Stimulated activated CD4-positive, alpha-beta T cell treated with anti-CD3 and anti-CD28 coated beads, Interleukin-15, amount 100 ng/mL, for 24 hours (primary cell): ENCODE results near the gene ARHGEF28.

Experiments
- DNase-seq: peaks from one replicate; pipeline ENCODE4 v3.0.0-alpha.2; 2020

ARHGEF28 gene

GRCh38 chr5:73791389-73791788, 165.4 kb downstream of the ARHGEF28 start:
- no peak for DNase-seq

- peak; percentile 71 for DNase-seq
Observed at GRCh38 chr5:73792687-73793320, 166.8 kb downstream of the ARHGEF28 start.

- no peak for DNase-seq
Observed at GRCh38 chr5:73793911-73794310, 167.9 kb downstream of the ARHGEF28 start.

GRCh38 chr5:73796164-73797131, 170.5 kb downstream of the ARHGEF28 start:
- DNase-seq, result peak; percentile 25

- DNase-seq, result no peak
Observed at GRCh38 chr5:73797132-73797510, 171.1 kb downstream of the ARHGEF28 start.

GRCh38 chr5:73799401-73799972, 173.5 kb downstream of the ARHGEF28 start:
- no peak for DNase-seq

- no peak for DNase-seq
Observed at GRCh38 chr5:73801686-73802085, 175.7 kb downstream of the ARHGEF28 start.

GRCh38 chr5:73805449-73805848, 179.5 kb downstream of the ARHGEF28 start:
- DNase-seq, result no peak

- DNase-seq, result no peak
Observed at GRCh38 chr5:73808911-73809310, 182.9 kb downstream of the ARHGEF28 start.

- DNase-seq, result no peak
Observed at GRCh38 chr5:73810429-73810828, 184.4 kb downstream of the ARHGEF28 start.

GRCh38 chr5:73812457-73812856, 186.5 kb downstream of the ARHGEF28 start:
- DNase-seq, result no peak

GRCh38 chr5:73812962-73813588, 187.1 kb downstream of the ARHGEF28 start:
- no peak for DNase-seq

- DNase-seq, result no peak
Observed at GRCh38 chr5:73814233-73814846, 188.3 kb downstream of the ARHGEF28 start.

- no peak for DNase-seq
Observed at GRCh38 chr5:73815631-73816030, 189.6 kb downstream of the ARHGEF28 start.

- no peak for DNase-seq
Observed at GRCh38 chr5:73816656-73817420, 190.8 kb downstream of the ARHGEF28 start.

GRCh38 chr5:73818357-73818756, 192.4 kb downstream of the ARHGEF28 start:
- DNase-seq, result no peak

GRCh38 chr5:73820326-73820725, 194.3 kb downstream of the ARHGEF28 start:
- DNase-seq, result no peak

- no peak for DNase-seq
Observed at GRCh38 chr5:73821003-73821402, 195.0 kb downstream of the ARHGEF28 start.

- DNase-seq, result no peak
Observed at GRCh38 chr5:73822278-73822988, 196.4 kb downstream of the ARHGEF28 start.

- DNase-seq, result no peak
Observed at GRCh38 chr5:73822989-73823339, 197.0 kb downstream of the ARHGEF28 start.

- no peak for DNase-seq
Observed at GRCh38 chr5:73823508-73823925, 197.5 kb downstream of the ARHGEF28 start.
